ENCODE results near the gene PTTG1IP2.

- TF ChIP-seq CBX5 (IDR thresholded peaks at IDR 0.05; ENCODE audit: low read depth) (no peak), TAF1 (IDR thresholded peaks at IDR 0.05; ENCODE audit: borderline replicate concordance, low read depth, low read length) (no peak), CTCF (IDR thresholded peaks at IDR 0.05 in 2 of 3, conservative IDR thresholded peaks at IDR 0.05 in 1 of 3; ENCODE audit: control insufficient read depth in 2 of 3, extremely low read depth in 1 of 3, insufficient read depth in 1 of 3, low read depth in 3 of 3, low read length in 3 of 3) (no peak), POLR2A (IDR thresholded peaks at IDR 0.05; ENCODE audit: low read depth, low read length) (no peak), TBL1XR1 (IDR thresholded peaks at IDR 0.05; ENCODE audit: low read depth, low read length) (no peak), CHD2 (IDR thresholded peaks at IDR 0.05; ENCODE audit: borderline replicate concordance, low read depth, low read length) (no peak), USF1 (IDR thresholded peaks at IDR 0.05; ENCODE audit: borderline replicate concordance, extremely low read length, insufficient read depth, low read depth, low read length) (no peak), POLR2AphosphoS5 (IDR thresholded peaks at IDR 0.05; ENCODE audit: low read length) (no peak), SIN3A (IDR thresholded peaks at IDR 0.05; ENCODE audit: low read depth, low read length) (no peak), EP300 (IDR thresholded peaks at IDR 0.05; ENCODE audit: borderline replicate concordance in 1 of 2, control insufficient read depth in 1 of 2, low read depth in 2 of 2, low read length in 2 of 2) (no peak)
- TF ChIP-seq, protein P1, sequence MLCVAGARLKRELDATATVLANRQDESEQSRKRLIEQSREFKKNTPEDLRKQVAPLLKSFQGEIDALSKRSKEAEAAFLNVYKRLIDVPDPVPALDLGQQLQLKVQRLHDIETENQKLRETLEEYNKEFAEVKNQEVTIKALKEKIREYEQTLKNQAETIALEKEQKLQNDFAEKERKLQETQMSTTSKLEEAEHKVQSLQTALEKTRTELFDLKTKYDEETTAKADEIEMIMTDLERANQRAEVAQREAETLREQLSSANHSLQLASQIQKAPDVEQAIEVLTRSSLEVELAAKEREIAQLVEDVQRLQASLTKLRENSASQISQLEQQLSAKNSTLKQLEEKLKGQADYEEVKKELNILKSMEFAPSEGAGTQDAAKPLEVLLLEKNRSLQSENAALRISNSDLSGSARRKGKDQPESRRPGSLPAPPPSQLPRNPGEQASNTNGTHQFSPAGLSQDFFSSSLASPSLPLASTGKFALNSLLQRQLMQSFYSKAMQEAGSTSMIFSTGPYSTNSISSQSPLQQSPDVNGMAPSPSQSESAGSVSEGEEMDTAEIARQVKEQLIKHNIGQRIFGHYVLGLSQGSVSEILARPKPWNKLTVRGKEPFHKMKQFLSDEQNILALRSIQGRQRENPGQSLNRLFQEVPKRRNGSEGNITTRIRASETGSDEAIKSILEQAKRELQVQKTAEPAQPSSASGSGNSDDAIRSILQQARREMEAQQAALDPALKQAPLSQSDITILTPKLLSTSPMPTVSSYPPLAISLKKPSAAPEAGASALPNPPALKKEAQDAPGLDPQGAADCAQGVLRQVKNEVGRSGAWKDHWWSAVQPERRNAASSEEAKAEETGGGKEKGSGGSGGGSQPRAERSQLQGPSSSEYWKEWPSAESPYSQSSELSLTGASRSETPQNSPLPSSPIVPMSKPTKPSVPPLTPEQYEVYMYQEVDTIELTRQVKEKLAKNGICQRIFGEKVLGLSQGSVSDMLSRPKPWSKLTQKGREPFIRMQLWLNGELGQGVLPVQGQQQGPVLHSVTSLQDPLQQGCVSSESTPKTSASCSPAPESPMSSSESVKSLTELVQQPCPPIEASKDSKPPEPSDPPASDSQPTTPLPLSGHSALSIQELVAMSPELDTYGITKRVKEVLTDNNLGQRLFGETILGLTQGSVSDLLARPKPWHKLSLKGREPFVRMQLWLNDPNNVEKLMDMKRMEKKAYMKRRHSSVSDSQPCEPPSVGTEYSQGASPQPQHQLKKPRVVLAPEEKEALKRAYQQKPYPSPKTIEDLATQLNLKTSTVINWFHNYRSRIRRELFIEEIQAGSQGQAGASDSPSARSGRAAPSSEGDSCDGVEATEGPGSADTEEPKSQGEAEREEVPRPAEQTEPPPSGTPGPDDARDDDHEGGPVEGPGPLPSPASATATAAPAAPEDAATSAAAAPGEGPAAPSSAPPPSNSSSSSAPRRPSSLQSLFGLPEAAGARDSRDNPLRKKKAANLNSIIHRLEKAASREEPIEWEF (IDR thresholded peaks at IDR 0.05; ENCODE audit: insufficient replicate concordance, low read depth, low read length): no peak
Measured at GRCh38 chr7:90446137-90446899, 23.1 kb upstream of the PTTG1IP2 start.
